Stimulated activated CD8-positive, alpha-beta memory T cell treated with anti-CD3 and anti-CD28 coated beads, Interleukin-12 subunit alpha, Interleukin-12 subunit beta, amount 100 ng/mL, for 4 hours (primary cell): ENCODE results near the gene DCDC1.
"Not testable (repeated sequence)": the region's sequence is repeated elsewhere in the genome, so short reads cannot be mapped to it uniquely, and the experiment has no call there.

Experiments
- DNase-seq: peaks from one replicate; pipeline ENCODE4 v3.0.0-alpha.2; 2020; ENCODE audit warnings: low read depth

The DCDC1 gene

GRCh38 chr11:31328697-31329096 is 40.8 kb downstream of the DCDC1 start:
- no peak for DNase-seq

GRCh38 chr11:31327417-31327816 is 42.1 kb downstream of the DCDC1 start:
- DNase-seq, result no peak

- DNase-seq, result no peak
Measured at GRCh38 chr11:31326470-31327148, 42.9 kb downstream of the DCDC1 start.

- DNase-seq, result no peak
Measured at GRCh38 chr11:31325160-31325559, 44.4 kb downstream of the DCDC1 start.

- no peak for DNase-seq
Measured at GRCh38 chr11:31323145-31323544, 46.4 kb downstream of the DCDC1 start.

GRCh38 chr11:31321494-31321893 is 48.0 kb downstream of the DCDC1 start:
- DNase-seq, result not testable (repeated sequence)

GRCh38 chr11:31303644-31304180 is 65.8 kb downstream of the DCDC1 start:
- no peak for DNase-seq

- no peak for DNase-seq
Measured at GRCh38 chr11:31301549-31302510, 67.7 kb downstream of the DCDC1 start.

GRCh38 chr11:31295308-31295707 is 74.2 kb downstream of the DCDC1 start:
- DNase-seq, result no peak

GRCh38 chr11:31273527-31273926 is 96.0 kb downstream of the DCDC1 start:
- not testable (repeated sequence) for DNase-seq

- no peak for DNase-seq
Measured at GRCh38 chr11:31267720-31268119, 101.8 kb downstream of the DCDC1 start.

- no peak for DNase-seq
Measured at GRCh38 chr11:31264834-31265233, 104.7 kb downstream of the DCDC1 start.

GRCh38 chr11:31262761-31263160 is 106.8 kb downstream of the DCDC1 start:
- DNase-seq, result no peak

GRCh38 chr11:31259797-31260196 is 109.7 kb downstream of the DCDC1 start:
- DNase-seq, result no peak

GRCh38 chr11:31254415-31254814 is 115.1 kb downstream of the DCDC1 start:
- no peak for DNase-seq

GRCh38 chr11:31248768-31249167 is 120.8 kb downstream of the DCDC1 start:
- no peak for DNase-seq

GRCh38 chr11:31247321-31247720 is 122.2 kb downstream of the DCDC1 start:
- DNase-seq, result no peak

- DNase-seq, result no peak
Measured at GRCh38 chr11:31246451-31247165, 122.9 kb downstream of the DCDC1 start.

- no peak for DNase-seq
Measured at GRCh38 chr11:31243706-31244105, 125.8 kb downstream of the DCDC1 start.

GRCh38 chr11:31240340-31240904 is 129.1 kb downstream of the DCDC1 start:
- DNase-seq, result no peak

GRCh38 chr11:31237819-31238760 is 131.4 kb downstream of the DCDC1 start:
- no peak for DNase-seq
